HCT116 (cell line): Measurements from ENCODE around the gene HIBADH. TPM values are rescaled to one million over a fixed set of nuclear protein-coding genes. Genes with fewer than 3 reads are reported as not detected.

ENCODE experiments used
- ATAC-seq: fragments of 200-7000 bp; cut with Tn5 transposase; 2 replicates; pipeline ENCODE4 v1.9.1; 2020; ENCODE audit warnings: mild to moderate bottlenecking, moderate library complexity
- BruUV-seq: library from RNA; stranded (reverse); fragments of 400-500 nt; replicated peaks from 2 replicates; lab custom pipeline; 2021; lab: Mats Ljungman, UMichigan
- CTCF ChIA-PET: fragments of 300-600 bp; sonication (Branson Sonifier 250); formaldehyde crosslinking; loops from one replicate; lab custom pipeline; 2021; ENCODE audit warnings: antibody characterized with exemption; lab: Charles Lee
- POLR2A ChIA-PET: fragments of 300-600, 350-600 bp; sonication (Branson Sonifier 250); formaldehyde crosslinking; loops from one replicate; lab custom pipeline; 2021; ENCODE audit warnings: antibody characterized with exemption; lab: Charles Lee
- RAD21 ChIA-PET, 2 experiments: fragments of 300-600 bp; sonication (Branson Sonifier 250); formaldehyde crosslinking; loops; one replicate each; lab custom pipeline; 2023; ENCODE audit warnings: low total read pairs in 2 of 2; ENCODE audit not compliant: uncharacterized antibody in 2 of 2, unreplicated experiment in 2 of 2, low non-redundant PET in 1 of 2; lab: Charles Lee
- DNase-seq: peaks from one replicate; pipeline ENCODE4 v3.0.0-alpha.2; 2010; ENCODE audit warnings: low read depth, low spot score
- H2AFZ ChIP-seq: fragments of 200-600 bp; shearing (Covaris generic), sonication (generic); 2 replicates; pipeline ENCODE4 v1.6.1; 2017; ENCODE audit warnings: low read depth, mixed run types, mixed read lengths, antibody characterized with exemption, low read length; ENCODE audit not compliant: poor library complexity, severe bottlenecking
- H3K27ac ChIP-seq: 2 replicates; pipeline ENCODE4 v1.5.1; 2012; ENCODE audit warnings: low read depth, low read length
- H3K27me3 ChIP-seq: fragments of 200-600 bp; sonication (generic); 2 replicates; pipeline ENCODE4 v1.6.1; 2016; ENCODE audit warnings: mixed run types, low read length, mixed read lengths; ENCODE audit not compliant: insufficient read depth
- H3K36me3 ChIP-seq, 2 experiments: fragments of 200-500 bp in 1 of 2; fragments of 200-600 bp in 1 of 2; sonication (Bioruptor generic) in 1 of 2; sonication (generic) in 1 of 2; 2 replicates each; pipeline versions ENCODE4 v1.5.1 to v1.6.1; 2014 to 2016; ENCODE audit warnings: low read length in 2 of 2, inconsistent platforms in 1 of 2, mixed read lengths in 1 of 2, mixed run types in 1 of 2; ENCODE audit not compliant: insufficient read depth in 2 of 2, control insufficient read depth in 1 of 2
- H3K4me1 ChIP-seq, 2 experiments: fragments of 200-600 bp in 1 of 2; sonication (generic) in 1 of 2; 2 replicates each; pipeline versions ENCODE4 v1.5.1 to v1.6.1; 2012 to 2017; ENCODE audit warnings: low read length in 2 of 2, inconsistent platforms in 1 of 2, mild to moderate bottlenecking in 1 of 2, mixed read lengths in 1 of 2, mixed run types in 1 of 2, moderate library complexity in 1 of 2; ENCODE audit not compliant: insufficient read depth in 2 of 2, control insufficient read depth in 1 of 2
- H3K4me2 ChIP-seq: fragments of 200-600 bp; sonication (generic); 2 replicates; pipeline ENCODE4 v1.6.1; 2017; ENCODE audit warnings: mixed run types, low read length, mixed read lengths
- H3K4me3 ChIP-seq, 2 experiments: fragments of 200-600 bp in 1 of 2; sonication (generic) in 1 of 2; replicated peaks in 1 of 2; 2 replicates each; pipeline ENCODE4 v1.5.1; 2011 to 2016; ENCODE audit warnings: low read length in 2 of 2, control low read depth in 1 of 2, low read depth in 1 of 2, mild to moderate bottlenecking in 1 of 2, mixed read lengths in 1 of 2, mixed run types in 1 of 2
- H3K79me2 ChIP-seq: fragments of 200-600 bp; sonication (generic); 2 replicates; pipeline ENCODE4 v1.6.1; 2017; ENCODE audit warnings: mild to moderate bottlenecking, mixed run types, low read length, moderate library complexity, mixed read lengths; ENCODE audit not compliant: insufficient read depth
- H3K9ac ChIP-seq: fragments of 200-600 bp; sonication (generic); 2 replicates; pipeline ENCODE4 v1.6.1; 2016; ENCODE audit warnings: low read length, mixed read lengths
- H3K9me2 ChIP-seq: fragments of 200-600 bp; sonication (generic), shearing (Covaris generic); 2 replicates; pipeline ENCODE4 v1.6.1; 2017; ENCODE audit warnings: mixed run types, mild to moderate bottlenecking, moderate library complexity; ENCODE audit not compliant: insufficient read depth
- H3K9me3 ChIP-seq, 2 experiments: fragments of 200-500 bp in 1 of 2; fragments of 200-600 bp in 1 of 2; sonication (Bioruptor generic) in 1 of 2; sonication (generic) in 1 of 2; 2 replicates each; pipeline ENCODE4 v1.6.1; 2014 to 2017; ENCODE audit warnings: low read length in 2 of 2, mixed read lengths in 2 of 2, inconsistent platforms in 1 of 2, low read depth in 1 of 2, mild to moderate bottlenecking in 1 of 2, mixed run types in 1 of 2, moderate library complexity in 1 of 2; ENCODE audit not compliant: control insufficient read depth in 1 of 2, insufficient read depth in 1 of 2
- H4K20me1 ChIP-seq: fragments of 200-600 bp; sonication (generic), shearing (Covaris generic); 2 replicates; pipeline ENCODE4 v1.6.1; 2017; ENCODE audit warnings: mixed run types, mild to moderate bottlenecking, moderate library complexity; ENCODE audit not compliant: insufficient read depth
- ATF3 ChIP-seq: IDR thresholded peaks from 2 replicates; pipeline ENCODE4 v1.6.1; 2012
- CBX3 ChIP-seq: IDR thresholded peaks from 2 replicates; pipeline ENCODE4 v1.6.1; 2012; ENCODE audit warnings: low read depth
- CEBPB ChIP-seq: IDR thresholded peaks from 2 replicates; pipeline ENCODE4 v1.6.1; 2012; ENCODE audit warnings: low read depth
- EGR1 ChIP-seq: IDR thresholded peaks from 2 replicates; pipeline ENCODE4 v1.6.1; 2012; ENCODE audit warnings: low read depth
- EZH2 ChIP-seq: fragments of 200-600 bp; sonication (generic); IDR thresholded peaks from 2 replicates; pipeline ENCODE4 v1.6.1; 2017; ENCODE audit warnings: antibody characterized with exemption, mixed run types
- FOSL1 ChIP-seq: IDR thresholded peaks from 2 replicates; pipeline ENCODE4 v1.6.1; 2012; ENCODE audit warnings: low read depth
- MAX ChIP-seq: IDR thresholded peaks from 2 replicates; pipeline ENCODE4 v1.6.1; 2012
- POLR2A ChIP-seq: IDR thresholded peaks from 2 replicates; pipeline ENCODE4 v1.7.0; 2011; ENCODE audit warnings: borderline replicate concordance; ENCODE audit not compliant: insufficient read depth, insufficient read length; ENCODE audit errors: extremely low read depth
- RAD21 ChIP-seq: IDR thresholded peaks from 2 replicates; pipeline ENCODE4 v1.6.1; 2012; ENCODE audit warnings: low read depth, mild to moderate bottlenecking
- REST ChIP-seq: IDR thresholded peaks from 2 replicates; pipeline ENCODE4 v1.6.1; 2012; ENCODE audit warnings: low read depth
- SIN3A ChIP-seq: IDR thresholded peaks from 2 replicates; pipeline ENCODE4 v1.6.1; 2012; ENCODE audit warnings: low read depth
- SP1 ChIP-seq: IDR thresholded peaks from 2 replicates; pipeline ENCODE4 v1.6.1; 2012; ENCODE audit warnings: low read depth
- SRF ChIP-seq: IDR thresholded peaks from 2 replicates; pipeline ENCODE4 v1.6.1; 2012; ENCODE audit warnings: low read depth
- TCF7L2 ChIP-seq: IDR thresholded peaks from 2 replicates; pipeline ENCODE4 v1.7.0; 2011; ENCODE audit warnings: borderline replicate concordance, inconsistent platforms; ENCODE audit not compliant: insufficient read depth, insufficient read length; ENCODE audit errors: extremely low read depth
- ZBTB33 ChIP-seq: IDR thresholded peaks from 2 replicates; pipeline ENCODE4 v1.6.1; 2011; ENCODE audit warnings: mild to moderate bottlenecking, low read length, moderate library complexity; ENCODE audit not compliant: insufficient replicate concordance; ENCODE audit errors: extremely low read depth
- intact Hi-C: fragments of 100-400 bp; cut with micrococcal nuclease; formaldehyde crosslinking; loops from 2 replicates; pipeline ENCODE4 v1.10.0; 2022
- total RNA-seq: library from RNA; stranded (reverse); gene quantifications from one replicate; pipeline ENCODE4 v1.2.1, GENCODE V29; 2021; ENCODE audit not compliant: unreplicated experiment

The HIBADH gene
- total RNA-seq, 1 experiment from 2014 or later, result 32.4 TPM

GRCh38 chr7:27554826-27555225 is 107.9 kb downstream of the HIBADH start:
- ATAC-seq, result no peak
- no peaks in the 10 kb centered on the region for H3K4me1 ChIP-seq
- DNase-seq, result no peak
- ChIA-PET CTCF (no interaction called here), RAD21 (no interaction called here), POLR2A (no interaction called here)
- intact Hi-C loops, result no loop called here
- H3K9me3 ChIP-seq, result no peaks in the 10 kb centered on the region
- TF ChIP-seq ZBTB33 (no peak), EZH2 (no peak), MAX (no peak), CEBPB (no peak), ATF3 (no peak), EGR1 (no peak), FOSL1 (no peak), SIN3A (no peak), TCF7L2 (no peak), SRF (no peak), POLR2A (no peak), RAD21 (no peak), REST (no peak), SP1 (no peak), CBX3 (no peak)
- H3K27ac ChIP-seq, result no peak overlapping the region
- H3K4me2 ChIP-seq, result no peak overlapping the region
- H3K27me3 ChIP-seq, result no peaks in the 10 kb centered on the region
- no peak overlapping the region for H2AFZ ChIP-seq
- BruUV-seq, result no TSS peak
- no peaks in the 10 kb centered on the region for H4K20me1 ChIP-seq
- H3K79me2 ChIP-seq, result no peaks in the 10 kb centered on the region
- no peak overlapping the region for H3K9ac ChIP-seq
- no peak overlapping the region for H3K4me3 ChIP-seq
- H3K9me2 ChIP-seq, result no peaks in the 10 kb centered on the region
- H3K36me3 ChIP-seq, result no peaks in the 10 kb centered on the region
